GM12878 (cell line): Measurements from ENCODE around the gene ZNF454. TPM values are rescaled to one million over a fixed set of nuclear protein-coding genes. Genes with fewer than 3 reads are reported as not detected.

Source experiments
- ATAC-seq: fragments of 200-7000 bp; cut with Tn5 transposase; 3 replicates; pipeline ENCODE4 v1.9.1; 2020; ENCODE audit warnings: mild to moderate bottlenecking, moderate library complexity
- BruUV-seq: library from RNA; stranded (reverse); fragments of 400-500 nt; replicated peaks from 2 replicates; lab custom pipeline; 2021; lab: Mats Ljungman, UMichigan
- CTCF ChIA-PET: fragments of 300-600 bp; sonication (Branson Sonifier 250); formaldehyde crosslinking; extraction: SDS; loops from one replicate; lab custom pipeline; 2021; ENCODE audit warnings: inconsistent platforms; lab: Yijun Ruan, JAX
- POLR2A ChIA-PET: fragments of 350-600 bp; formaldehyde crosslinking; extraction: SDS; loops from one replicate; lab custom pipeline; 2021; ENCODE audit warnings: inconsistent platforms; lab: Charles Lee
- RAD21 ChIA-PET: fragments of 300-600 bp; sonication (Branson Sonifier 250); formaldehyde crosslinking; loops from one replicate; lab custom pipeline; 2023; ENCODE audit warnings: antibody characterized with exemption; ENCODE audit not compliant: unreplicated experiment; lab: Charles Lee
- SMC1A ChIA-PET: fragments of 300-600 bp; sonication (Branson Sonifier 250); formaldehyde crosslinking; loops from one replicate; lab custom pipeline; 2023; ENCODE audit not compliant: unreplicated experiment, uncharacterized antibody; lab: Charles Lee
- DNase-seq: peaks from one replicate; pipeline ENCODE4 v3.0.0-alpha.2; 2011; ENCODE audit warnings: low read depth, low spot score
- FAIRE-seq: peaks from 3 replicates; lab custom pipeline; 2011; peaks lifted over from hg19 to GRCh38; lab: Jason Lieb, UNC
- H2AFZ ChIP-seq: 2 replicates; pipeline ENCODE4 v1.6.0; 2011; ENCODE audit warnings: low read depth, low read length, control low read depth; ENCODE audit not compliant: control insufficient read depth
- H3K27ac ChIP-seq: 2 replicates; pipeline ENCODE4 v1.5.1; 2011; ENCODE audit warnings: control low read depth; ENCODE audit not compliant: control insufficient read depth, insufficient read depth
- H3K27me3 ChIP-seq, 2 experiments: replicated peaks in 1 of 2; 2 replicates each; pipeline versions ENCODE4 v1.6.0 to v1.6.1; 2011; ENCODE audit warnings: low read length in 1 of 2; ENCODE audit not compliant: control insufficient read depth in 2 of 2, insufficient read depth in 2 of 2
- H3K36me3 ChIP-seq, 2 experiments: 2 replicates each; pipeline ENCODE4 v1.5.1; 2011; ENCODE audit warnings: low read length in 1 of 2; ENCODE audit not compliant: control insufficient read depth in 2 of 2, insufficient read depth in 2 of 2
- H3K4me1 ChIP-seq: 2 replicates; pipeline ENCODE4 v1.6.1; 2011; ENCODE audit warnings: mild to moderate bottlenecking, low read length, moderate library complexity, mixed read lengths; ENCODE audit not compliant: control insufficient read depth, insufficient read depth
- H3K4me2 ChIP-seq: 2 replicates; pipeline ENCODE4 v1.6.0; 2011; ENCODE audit warnings: control low read depth; ENCODE audit not compliant: control insufficient read depth, insufficient read depth
- H3K4me3 ChIP-seq: fragments of 200-600 bp; sonication (generic); 2 replicates; pipeline ENCODE4 v1.5.1; 2016
- H3K79me2 ChIP-seq: 2 replicates; pipeline ENCODE4 v1.6.0; 2011; ENCODE audit warnings: low read length; ENCODE audit not compliant: control insufficient read depth, insufficient read depth
- H3K9ac ChIP-seq: 2 replicates; pipeline ENCODE4 v1.8.0; 2011; ENCODE audit warnings: low read length, control low read depth, mixed read lengths; ENCODE audit not compliant: control insufficient read depth, insufficient read depth
- H3K9me3 ChIP-seq: replicated peaks from 3 replicates; pipeline ENCODE4 v1.5.1; 2011; ENCODE audit warnings: mild to moderate bottlenecking, low read length; ENCODE audit not compliant: control insufficient read depth, insufficient read depth
- H4K20me1 ChIP-seq: 2 replicates; pipeline ENCODE4 v1.6.0; 2011; ENCODE audit not compliant: control insufficient read depth, insufficient read depth
- CHD4 ChIP-seq: fragments of 200-600 bp; sonication (generic); IDR thresholded peaks from 2 replicates; pipeline ENCODE4 v1.6.1; 2016; ENCODE audit warnings: mild to moderate bottlenecking
- EED ChIP-seq: sonication (generic); IDR thresholded peaks from 2 replicates; pipeline ENCODE4 v1.6.1; 2016; ENCODE audit warnings: antibody characterized with exemption, low read depth
- EP300 ChIP-seq, 2 experiments: fragments of 150-350 bp in 1 of 2; IDR thresholded peaks; 2 replicates each; pipeline ENCODE4 v1.6.1; 2011 to 2012; ENCODE audit warnings: low read depth in 2 of 2, low read length in 2 of 2, borderline replicate concordance in 1 of 2, improper control_type of control experiment in 1 of 2, inconsistent platforms in 1 of 2; ENCODE audit not compliant: control insufficient read depth in 1 of 2
- IKZF1 ChIP-seq: fragments of 450-650 bp; conservative IDR thresholded peaks from 2 replicates; pipeline ENCODE4 v1.6.1; 2017; ENCODE audit warnings: antibody characterized with exemption, mild to moderate bottlenecking
- MYB ChIP-seq: fragments of 150-350 bp; IDR thresholded peaks from 2 replicates; pipeline ENCODE4 v1.6.1; 2014; ENCODE audit warnings: mild to moderate bottlenecking, low read depth, low read length, borderline replicate concordance
- NR2C1 ChIP-seq: fragments of 450-650 bp; IDR thresholded peaks from 2 replicates; pipeline ENCODE4 v1.6.1; 2017; ENCODE audit warnings: antibody characterized with exemption, mild to moderate bottlenecking, moderate library complexity
- POLR2A ChIP-seq: IDR thresholded peaks from 2 replicates; pipeline ENCODE4 v1.6.1; 2011; ENCODE audit warnings: low read depth, mild to moderate bottlenecking, low read length
- PRDM15 ChIP-seq: fragments of 450-650 bp; formaldehyde crosslinking; IDR thresholded peaks from 2 replicates; pipeline ENCODE4 v1.4.0; 2020; ENCODE audit warnings: mild to moderate bottlenecking, moderate library complexity
- STAT1 ChIP-seq: fragments of 450-650 bp; conservative IDR thresholded peaks from 2 replicates; pipeline ENCODE4 v1.6.1; 2014; ENCODE audit warnings: antibody characterized with exemption, mild to moderate bottlenecking
- ZNF592 ChIP-seq: fragments of 450-650 bp; IDR thresholded peaks from 2 replicates; pipeline ENCODE4 v1.6.1; 2017; ENCODE audit warnings: mild to moderate bottlenecking, moderate library complexity
- WGBS: methylation state at CpG from one replicate; pipeline ENCODE4 v1.1.6; 2016; ENCODE audit warnings: low lambda C conversion rate; ENCODE audit not compliant: insufficient replicate concordance, insufficient coverage; ENCODE audit errors: missing lambda C conversion rate; 5-methylcytosine and 5-hydroxymethylcytosine counted together
- in situ Hi-C: fragments of 300-500 bp; cut with MboI; formaldehyde crosslinking; loops from 9 replicates; pipeline ENCODE4 v1.14.3; 2018; ENCODE audit warnings: mixed read lengths
- intact Hi-C: fragments of 100-400 bp; cut with micrococcal nuclease; formaldehyde crosslinking; loops from one replicate; pipeline ENCODE4 v1.14.2; 2022; ENCODE audit not compliant: unreplicated experiment
- polyA plus RNA-seq, 11 experiments: library from polyadenylated mRNA; depleted of rRNA in 4 of 11; unstranded in 6 of 11; stranded (reverse) in 5 of 11; fragments of >200 nt; fragmentation: Nextera tagmentation in 4 of 11; fragmentation: Illumina TruSeq in 1 of 11; extraction: Ambion mirVana in 4 of 11; extraction: Trizol in 1 of 11; gene quantifications; 1 replicate in 1 of 11; 2 replicates in 10 of 11; pipeline versions ENCODE4 v1.2.1 to v1.2.3, GENCODE V29; 2011 to 2016; ENCODE audit warnings: inconsistent platforms in 2 of 11, missing spikeins in 2 of 11, low read depth in 1 of 11
- total RNA-seq, 4 experiments: library from RNA; depleted of rRNA in 3 of 4; stranded (reverse); fragments of >200 nt in 3 of 4; fragmentation: Illumina TruSeq in 1 of 4; extraction: Trizol in 1 of 4; gene quantifications; 2 replicates each; pipeline versions ENCODE4 v1.2.1 to v1.2.3, GENCODE V29; 2013 to 2021

ZNF454 gene
- total and polyA plus RNA-seq, 10 of the 15 experiments (the other 5 are each of a cell fraction or from before 2014, with no cell fraction given) = not detected

- H3K9me3 ChIP-seq = no peaks in the 10 kb centered on the region; the same call in 2 of the 3 replicates
- POLR2A ChIA-PET = no interaction called here
Measured at GRCh38 chr5:178996156-178996555, 55.2 kb downstream of the ZNF454 start.

GRCh38 chr5:178997191-178997590 is 56.2 kb downstream of the ZNF454 start:
- Histone ChIP-seq H3K27ac (no peak overlapping the region), H3K27me3 (no peaks in the 10 kb centered on the region), H3K9ac (no peak overlapping the region), H3K36me3 (no peaks in the 10 kb centered on the region), H3K4me2 (no peak overlapping the region), H3K9me3 (no peaks in the 10 kb centered on the region; the same call in 2 of the 3 replicates), H4K20me1 (no peaks in the 10 kb centered on the region), H3K79me2 (no peaks in the 10 kb centered on the region), H2AFZ (no peak overlapping the region), H3K4me1 (no peaks in the 10 kb centered on the region), H3K4me3 (no peak overlapping the region)
- CTCF ChIA-PET = interaction anchor here (0.5 kb wide), 1 partner anchor 28 kb away, joined by 3 read pairs; no protein-coding TSS in a partner anchor
- no peak for DNase-seq
- intact Hi-C loops = no loop called here
- RAD21 ChIA-PET = no interaction called here
- 21% methylated on average over 6 of the region's 6 CpGs for WGBS
- no peak for FAIRE-seq
- POLR2A ChIA-PET = no interaction called here
- in situ Hi-C loops = no loop called here
- ATAC-seq = no peak
- SMC1A ChIA-PET = no interaction called here
- no TSS peak for BruUV-seq
- TF ChIP-seq CHD4 (no peak), MYB (no peak), ZNF592 (no peak), POLR2A (no peak), IKZF1 (no peak), NR2C1 (no peak), PRDM15 (CRISPR knock-in tag) (no peak), STAT1 (no peak), EED (no peak), EP300 (IDR thresholded peaks at IDR 0.05; ENCODE audit: borderline replicate concordance in 1 of 2, control insufficient read depth in 1 of 2, low read depth in 2 of 2, low read length in 2 of 2) (no peak)

More at GRCh38 chr5:178996156-178996555, 55.2 kb downstream of the ZNF454 start:
- no peak overlapping the region for H3K4me3 ChIP-seq
- no peak overlapping the region for H3K4me2 ChIP-seq
- no peak overlapping the region for H3K9ac ChIP-seq
- 9% methylated on average over 9 of the region's 11 CpGs for WGBS
- no peak for TF ChIP-seq STAT1
- H3K27me3 ChIP-seq = no peaks in the 10 kb centered on the region
- no peaks in the 10 kb centered on the region for H3K36me3 ChIP-seq
- no peaks in the 10 kb centered on the region for H4K20me1 ChIP-seq
- H2AFZ ChIP-seq = no peak overlapping the region
- H3K27ac ChIP-seq = no peak overlapping the region
- ChIA-PET SMC1A (no interaction called here), CTCF (no interaction called here), RAD21 (no interaction called here)
- ATAC-seq = no peak
- intact Hi-C loops (no loop called here), in situ Hi-C loops (no loop called here)
- no peaks in the 10 kb centered on the region for H3K79me2 ChIP-seq
- DNase-seq = no peak
- no TSS peak for BruUV-seq
- H3K4me1 ChIP-seq = no peaks in the 10 kb centered on the region
- FAIRE-seq = no peak
